ENCODE results near the gene MAPK7. TPM values are rescaled to one million over a fixed set of nuclear protein-coding genes. Genes with fewer than 3 reads are reported as not detected.
A peak's percentile ranks its signal among the peaks of the same experiment; 100 is the strongest.

The MAPK7 gene
- total RNA-seq, 1 donor from 2014 or later: 146 TPM

DNA sequence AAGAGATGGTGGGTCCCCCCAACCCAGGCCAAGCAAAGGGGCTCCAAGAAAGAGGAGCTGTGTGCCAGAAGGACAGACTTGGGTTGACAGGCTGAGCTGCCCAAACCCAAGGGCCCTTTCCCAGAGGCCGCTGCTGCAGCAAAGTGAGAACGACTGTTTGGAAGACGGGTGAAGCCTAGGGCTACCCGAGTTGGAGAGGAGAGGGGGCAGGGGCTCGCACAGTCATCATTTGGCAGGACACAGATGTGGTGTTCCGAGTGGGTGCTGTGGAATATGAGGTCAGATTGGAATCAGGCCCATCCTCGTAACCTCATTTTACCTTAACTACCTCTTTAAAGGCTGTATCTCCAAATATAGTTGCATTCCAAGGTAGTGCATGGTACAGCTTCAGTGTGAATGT lies 14.0 kb downstream of the MAPK7 start:
- intact Hi-C loops (cut with DNase I): no loop called here
- H3K9me3 ChIP-seq: no peaks in the 10 kb centered on the region
- TF ChIP-seq, protein P1, sequence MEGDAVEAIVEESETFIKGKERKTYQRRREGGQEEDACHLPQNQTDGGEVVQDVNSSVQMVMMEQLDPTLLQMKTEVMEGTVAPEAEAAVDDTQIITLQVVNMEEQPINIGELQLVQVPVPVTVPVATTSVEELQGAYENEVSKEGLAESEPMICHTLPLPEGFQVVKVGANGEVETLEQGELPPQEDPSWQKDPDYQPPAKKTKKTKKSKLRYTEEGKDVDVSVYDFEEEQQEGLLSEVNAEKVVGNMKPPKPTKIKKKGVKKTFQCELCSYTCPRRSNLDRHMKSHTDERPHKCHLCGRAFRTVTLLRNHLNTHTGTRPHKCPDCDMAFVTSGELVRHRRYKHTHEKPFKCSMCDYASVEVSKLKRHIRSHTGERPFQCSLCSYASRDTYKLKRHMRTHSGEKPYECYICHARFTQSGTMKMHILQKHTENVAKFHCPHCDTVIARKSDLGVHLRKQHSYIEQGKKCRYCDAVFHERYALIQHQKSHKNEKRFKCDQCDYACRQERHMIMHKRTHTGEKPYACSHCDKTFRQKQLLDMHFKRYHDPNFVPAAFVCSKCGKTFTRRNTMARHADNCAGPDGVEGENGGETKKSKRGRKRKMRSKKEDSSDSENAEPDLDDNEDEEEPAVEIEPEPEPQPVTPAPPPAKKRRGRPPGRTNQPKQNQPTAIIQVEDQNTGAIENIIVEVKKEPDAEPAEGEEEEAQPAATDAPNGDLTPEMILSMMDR (IDR thresholded peaks at IDR 0.05): no peak
- no peaks in the 10 kb centered on the region for H3K36me3 ChIP-seq
- no peak for DNase-seq (ENCODE audit: low spot score in 2 of 2)
- no peaks in the 10 kb centered on the region for H3K27me3 ChIP-seq
- H3K4me1 ChIP-seq: peaks cover 19 to 52% of the 10 kb centered on the region in 2 donors
- peak overlapping the region; percentile 96 to 98 for H3K27ac ChIP-seq
- no peak overlapping the region for H3K4me3 ChIP-seq

DNA sequence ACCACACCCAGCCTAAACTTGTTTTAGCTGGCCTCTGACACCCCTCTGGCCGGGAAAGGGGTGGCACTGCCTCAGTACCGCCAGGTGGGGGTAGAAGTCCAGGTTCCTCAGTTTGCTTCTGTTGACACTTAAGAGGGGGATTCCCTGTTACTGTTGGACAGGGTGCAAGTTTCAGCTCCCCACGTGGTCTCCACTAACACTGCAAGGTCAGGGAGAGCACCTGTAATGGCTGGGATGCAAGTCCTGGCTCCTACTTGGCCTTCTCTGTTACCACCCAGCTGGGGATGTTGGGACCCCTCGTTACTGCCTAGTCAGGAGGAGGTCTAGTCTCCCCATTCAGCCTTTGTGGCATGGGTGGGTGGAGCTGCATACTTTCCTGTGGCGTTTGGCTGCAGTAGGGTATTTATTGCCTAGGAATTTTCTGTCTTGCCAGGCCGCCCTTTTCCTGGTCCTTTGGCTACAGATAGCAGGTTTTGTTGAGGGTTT lies 19.3 kb downstream of the MAPK7 start:
- no peaks in the 10 kb centered on the region for H3K27me3 ChIP-seq
- H3K4me3 ChIP-seq: no peak overlapping the region
- no peaks in the 10 kb centered on the region for H3K9me3 ChIP-seq
- intact Hi-C loops (cut with DNase I): loop anchor here (1.0 kb wide), 1 partner anchor 19 kb away; the partner anchor contains the start of gene MAPK7
- H3K27ac ChIP-seq: peak overlapping the region; percentile 86 to 88
- no peak for DNase-seq (ENCODE audit: low spot score in 2 of 2)
- TF ChIP-seq, protein P1 (IDR thresholded peaks at IDR 0.05): no peak
- H3K4me1 ChIP-seq: peaks cover 8 to 26% of the 10 kb centered on the region in 2 donors
- no peaks in the 10 kb centered on the region for H3K36me3 ChIP-seq

DNA sequence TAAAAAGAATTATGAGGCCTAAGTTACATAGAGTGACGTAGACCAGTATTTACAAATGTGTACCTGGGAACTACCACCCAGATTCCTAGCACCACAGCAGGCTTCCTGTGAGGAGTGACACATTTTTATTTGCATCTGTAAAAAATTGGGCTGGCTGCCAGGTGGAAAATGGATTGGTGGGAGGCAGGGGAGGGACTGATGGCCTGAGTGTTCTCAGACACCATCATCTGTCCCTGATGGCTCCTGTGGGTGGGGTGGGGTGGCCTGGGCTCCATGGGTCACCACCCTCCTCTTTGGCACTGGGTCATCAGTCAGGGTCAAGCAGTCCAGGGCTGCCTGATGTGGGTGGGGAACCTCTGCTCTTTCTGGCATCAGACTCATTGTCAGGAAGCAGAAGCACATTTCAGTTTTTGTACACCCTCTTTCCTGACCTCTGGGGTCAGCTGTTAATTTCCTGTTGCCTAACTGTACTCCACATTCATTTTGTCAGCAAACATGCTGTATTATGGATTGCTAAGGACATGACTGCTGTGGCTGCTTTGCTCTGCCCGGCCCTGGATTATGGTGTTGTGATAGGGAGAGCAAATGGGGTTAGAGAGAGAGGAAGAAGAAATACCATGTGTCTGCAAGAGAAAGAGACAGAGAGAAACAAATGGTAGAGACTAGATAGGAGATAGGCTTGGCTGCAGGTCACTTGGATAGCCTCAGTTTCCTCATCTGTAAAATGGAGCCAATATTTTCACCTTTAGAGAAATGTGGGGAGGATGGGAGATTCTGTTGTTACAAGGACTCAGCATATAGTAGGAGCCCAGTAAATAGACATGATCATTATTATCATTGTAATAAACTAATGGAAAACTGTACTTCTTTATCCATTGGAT lies 20.2 kb downstream of the MAPK7 start:
- peak in 1 of 2 donors; percentile 81 for DNase-seq (ENCODE audit: low spot score in 2 of 2)
- Histone ChIP-seq H3K9me3 (no peaks in the 10 kb centered on the region), H3K27ac (peak overlapping the region; percentile 86 to 88), H3K27me3 (no peaks in the 10 kb centered on the region), H3K36me3 (no peaks in the 10 kb centered on the region), H3K4me1 (peaks cover 8 to 23% of the 10 kb centered on the region in 2 donors), H3K4me3 (no peak overlapping the region)
- intact Hi-C loops (cut with DNase I): loop anchor here (1.0 kb wide), 1 partner anchor 20 kb away; the partner anchor contains the start of gene MAPK7
- TF ChIP-seq, protein P1 (IDR thresholded peaks at IDR 0.05): no peak

DNA sequence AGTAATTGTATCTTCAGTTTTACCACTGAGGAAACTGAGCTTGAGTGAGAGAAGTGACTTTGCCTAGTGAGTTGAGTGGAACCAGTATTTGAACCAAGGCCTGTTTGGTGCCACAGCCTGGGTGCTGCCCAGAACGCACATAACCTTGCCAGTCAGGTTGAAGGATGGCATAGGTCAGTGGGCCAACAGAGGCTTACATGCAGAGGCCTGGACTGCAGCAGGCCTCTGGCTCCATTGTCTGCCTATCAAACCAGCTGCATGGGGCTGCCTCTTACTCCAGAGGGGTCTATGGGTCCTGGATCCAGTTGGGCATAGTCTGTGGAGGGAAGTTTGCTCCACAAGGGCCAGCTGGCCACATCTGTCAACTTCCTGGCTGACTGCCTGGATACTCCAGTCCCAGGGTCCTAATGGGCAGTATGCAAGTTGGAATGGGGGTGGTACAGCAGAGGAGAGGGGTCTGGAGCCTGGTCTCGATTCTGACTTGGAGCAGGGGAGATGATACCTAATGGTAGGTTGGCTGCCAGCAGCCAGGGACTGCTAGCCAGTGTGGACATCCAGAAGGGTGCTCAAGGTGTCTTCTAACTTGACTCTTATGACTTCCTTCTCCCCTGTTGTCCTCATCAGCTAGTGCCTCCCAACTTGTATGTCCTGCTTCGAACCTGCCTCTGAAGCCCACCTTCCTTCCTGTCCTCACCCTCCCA lies 21.6 kb downstream of the MAPK7 start:
- DNase-seq (ENCODE audit: low spot score in 2 of 2): no peak
- Histone ChIP-seq H3K4me1 (peaks cover 8 to 23% of the 10 kb centered on the region in 2 donors), H3K4me3 (no peak overlapping the region), H3K9me3 (no peaks in the 10 kb centered on the region), H3K36me3 (no peaks in the 10 kb centered on the region), H3K27me3 (no peaks in the 10 kb centered on the region), H3K27ac (no peak overlapping the region)
- intact Hi-C loops (cut with DNase I): no loop called here
- TF ChIP-seq, protein P1 (IDR thresholded peaks at IDR 0.05): no peak

DNA sequence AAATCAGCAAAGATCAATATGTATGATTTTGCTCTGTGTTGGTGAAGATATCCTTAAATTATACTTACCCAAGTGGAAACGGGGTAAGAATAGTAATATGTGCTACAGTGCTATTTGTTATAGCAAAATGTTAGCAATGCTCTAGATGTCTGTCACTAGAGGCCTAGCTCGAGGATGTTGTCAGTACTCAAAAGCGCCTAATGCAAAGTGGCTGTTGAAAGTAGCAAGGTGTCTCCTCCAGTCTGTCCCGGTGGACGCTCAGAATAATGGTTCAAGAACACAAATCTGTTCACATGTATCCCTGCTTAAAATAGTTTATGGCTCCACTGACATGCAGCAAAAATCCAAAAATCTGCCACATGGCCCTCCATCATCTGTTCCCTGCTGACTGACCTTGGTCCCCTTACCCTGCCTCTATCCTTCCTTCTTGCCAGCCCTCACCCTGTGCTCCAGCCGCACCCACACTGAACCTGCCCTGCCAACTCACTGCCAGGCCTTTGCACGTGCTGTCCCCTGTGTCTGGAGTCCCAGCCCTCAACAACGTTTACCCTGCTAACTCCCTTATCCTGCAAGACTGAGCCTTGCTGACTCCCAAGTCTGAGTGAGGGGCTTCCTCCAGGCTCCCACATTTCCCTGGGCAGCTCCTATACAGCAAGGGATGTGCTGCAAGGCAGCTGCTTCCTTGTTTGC lies 23.2 kb downstream of the MAPK7 start:
- Histone ChIP-seq H3K4me3 (no peak overlapping the region), H3K36me3 (no peaks in the 10 kb centered on the region), H3K9me3 (no peaks in the 10 kb centered on the region), H3K27ac (no peak overlapping the region), H3K27me3 (no peaks in the 10 kb centered on the region), H3K4me1 (peaks cover 8 to 23% of the 10 kb centered on the region in 2 donors)
- intact Hi-C loops (cut with DNase I): no loop called here
- TF ChIP-seq, protein P1 (IDR thresholded peaks at IDR 0.05): no peak
- DNase-seq (ENCODE audit: low spot score in 2 of 2): no peak
